ENCODE measurements around the gene SERGEF. TPM values are rescaled to one million over a fixed set of nuclear protein-coding genes. Genes with fewer than 3 reads are reported as not detected.

Gene SERGEF
- total and polyA plus RNA-seq, 10 of the 15 experiments (the other 5 are each of a cell fraction or from before 2014, with no cell fraction given) = 14.6 to 27.8 (median 22.4) TPM

GRCh38 chr11:18012906-18013781 is at the start of gene SERGEF (continued):
- peak; percentile 48; the same call in 1 of the 2 replicates for TF ChIP-seq ZNF687 (IDR thresholded peaks at IDR 0.05)
- no peak for TF ChIP-seq JUND (IDR thresholded peaks at IDR 0.05; ENCODE audit: low read depth, low read length)
- no peak for TF ChIP-seq RBBP5 (conservative IDR thresholded peaks at IDR 0.05)
- no peak for TF ChIP-seq FOS (IDR thresholded peaks at IDR 0.05; ENCODE audit: borderline replicate concordance, extremely low read depth, insufficient read length)
- no peak; the same call in 1 of the 2 replicates for TF ChIP-seq NKRF (conservative IDR thresholded peaks at IDR 0.05)
- no peak for TF ChIP-seq CEBPZ (IDR thresholded peaks at IDR 0.05; ENCODE audit: low read depth, low read length)
- no peak for TF ChIP-seq MEF2B (IDR thresholded peaks at IDR 0.05; ENCODE audit: partially characterized antibody, poor library complexity, severe bottlenecking)
- TF ChIP-seq TAF1 (IDR thresholded peaks at IDR 0.05; ENCODE audit: borderline replicate concordance, low read depth, low read length) = peak; percentile 57; the same call in 1 of the 2 replicates
- peak; percentile 40; the same call in 1 of the 2 replicates for TF ChIP-seq YY1 (IDR thresholded peaks at IDR 0.05; ENCODE audit: low read depth, low read length)
- no peak for TF ChIP-seq JUNB (IDR thresholded peaks at IDR 0.05)
- peak; percentile 44; the same call in 1 of the 2 replicates for TF ChIP-seq MXI1 (IDR thresholded peaks at IDR 0.05; ENCODE audit: low read depth, low read length)
- TF ChIP-seq POLR2AphosphoS5 (IDR thresholded peaks at IDR 0.05; ENCODE audit: low read length) = peak; percentile 64
- TF ChIP-seq FOXM1 (IDR thresholded peaks at IDR 0.05; ENCODE audit: low read depth, low read length) = no peak
- peak; percentile 62 for TF ChIP-seq LARP7 (IDR thresholded peaks at IDR 0.05)
- no peak for TF ChIP-seq KLF5 (IDR thresholded peaks at IDR 0.05; ENCODE audit: partially characterized antibody)
- peak; percentile 7; the same call in 1 of the 2 replicates for TF ChIP-seq ELK1 (IDR thresholded peaks at IDR 0.05; ENCODE audit: low read depth, low read length)
- peak; percentile 32 for TF ChIP-seq STAT1 (conservative IDR thresholded peaks at IDR 0.05)
